ENCODE results near the gene CSGALNACT2. TPM values are rescaled to one million over a fixed set of nuclear protein-coding genes. Genes with fewer than 3 reads are reported as not detected.

CSGALNACT2 gene
- total RNA-seq, 1 experiment from 2014 or later = 8.9 TPM

- Histone ChIP-seq H3K4me1 (ENCODE audit: insufficient read depth, low read length) (no peaks in the 10 kb centered on the region), H4K91ac (ENCODE audit: insufficient read length, low read depth, low read length) (no peak overlapping the region), H3K23me2 (ENCODE audit: insufficient read length, low read depth, low read length, poor library complexity, severe bottlenecking) (peaks cover 5% of the 10 kb centered on the region), H3K79me1 (ENCODE audit: insufficient read depth, low read depth, low read length, poor library complexity, severe bottlenecking) (no peaks in the 10 kb centered on the region), H2BK5ac (ENCODE audit: insufficient read length, low read length) (no peak overlapping the region), H3K79me2 (ENCODE audit: insufficient read depth, low read length) (no peaks in the 10 kb centered on the region; the same call in 1 of the 2 replicates), H2AFZ (ENCODE audit: low read length) (no peak overlapping the region), H3K9me3 (ENCODE audit: control insufficient read depth, low read depth, low read length) (no peaks in the 10 kb centered on the region), H3K9ac (ENCODE audit: extremely low read depth, insufficient read length, low read length) (no peak overlapping the region), H3K27me3 (ENCODE audit: insufficient read depth, low read length) (no peaks in the 10 kb centered on the region), H4K8ac (replicated peaks; ENCODE audit: insufficient read length, low read depth, low read length) (no peak overlapping the region), H4K5ac (ENCODE audit: insufficient read length, low read depth, low read length) (no peak overlapping the region), H3K14ac (ENCODE audit: insufficient read depth, low read length) (no peak overlapping the region), H3K56ac (ENCODE audit: insufficient read length, low read depth, low read length) (no peak overlapping the region), H2BK120ac (ENCODE audit: low read depth, low read length, poor library complexity, severe bottlenecking) (no peak overlapping the region), H3K18ac (ENCODE audit: insufficient read length, low read depth, low read length) (no peak overlapping the region), H2AK5ac (ENCODE audit: insufficient read length, low read length) (no peak overlapping the region), H2BK20ac (ENCODE audit: low read depth, low read length, poor library complexity, severe bottlenecking) (no peak overlapping the region), H2BK15ac (ENCODE audit: low read depth, low read length) (no peak overlapping the region), H3K4ac (ENCODE audit: low read depth, low read length) (no peak overlapping the region), H4K20me1 (ENCODE audit: control insufficient read depth, insufficient read depth, insufficient read length) (no peaks in the 10 kb centered on the region), H3T11ph (ENCODE audit: low read length) (no peak overlapping the region), H3K27ac (ENCODE audit: insufficient read length, low read depth, low read length) (no peak overlapping the region), H3K4me2 (ENCODE audit: insufficient read depth, insufficient read length, low read length) (no peak overlapping the region), H2BK12ac (ENCODE audit: insufficient read length, low read depth, low read length) (no peak overlapping the region), H3K23ac (ENCODE audit: insufficient read length, low read depth, low read length) (no peak overlapping the region)
- no peaks in the 10 kb centered on the region; a peak in 1 of 7 replicates for H3K36me3 Mint-ChIP-seq (ENCODE audit: insufficient read depth in 1 of 3, low read depth in 3 of 3)
- peaks cover 13 to 14% of the 10 kb centered on the region in 2 experiments for H3K4me1 Mint-ChIP-seq
- no peak for DNase-seq
- peaks cover 8% of the 10 kb centered on the region for H3K27me3 Mint-ChIP-seq (ENCODE audit: low read depth)
- no peak overlapping the region for H3K27ac Mint-ChIP-seq
- no peak overlapping the region; a peak in 1 of 5 replicates for H3K4me3 Mint-ChIP-seq
- WGBS (ENCODE audit: extremely low coverage, insufficient read length, low lambda C conversion rate) = no CpG with 5 or more reads among the region's 2 CpGs
- no peak for TF ChIP-seq CTCF (conservative IDR thresholded peaks at IDR 0.05)
- H3K9me3 Mint-ChIP-seq = no peaks in the 10 kb centered on the region
Observed at GRCh38 chr10:43135656-43136055, 2.6 kb upstream of the CSGALNACT2 start.
